Progenitor cell of endocrine pancreas (in vitro differentiated cells): Measurements from ENCODE around the gene EXOG. TPM values are rescaled to one million over a fixed set of nuclear protein-coding genes. Genes with fewer than 3 reads are reported as not detected.

ENCODE experiments used
- DNase-seq: peaks from one replicate; pipeline ENCODE4 v3.0.0; 2021; ENCODE audit warnings: low spot score; ENCODE audit not compliant: unreplicated experiment
- H3K27ac Mint-ChIP-seq: 2 replicates; pipeline ENCODE4 v1.8.0; 2021; ENCODE audit warnings: mild to moderate bottlenecking, moderate library complexity, mixed read lengths
- H3K27me3 Mint-ChIP-seq: 2 replicates; pipeline ENCODE4 v1.8.0; 2021; ENCODE audit warnings: mixed read lengths
- H3K36me3 Mint-ChIP-seq: 2 replicates; pipeline ENCODE4 v1.8.0; 2022; ENCODE audit warnings: mixed read lengths; ENCODE audit not compliant: insufficient read depth
- H3K4me1 Mint-ChIP-seq: 2 replicates; pipeline ENCODE4 v1.8.0; 2021; ENCODE audit warnings: low read depth, mixed read lengths
- H3K4me3 Mint-ChIP-seq: 2 replicates; pipeline ENCODE4 v1.8.0; 2021; ENCODE audit warnings: low read depth, mild to moderate bottlenecking, moderate library complexity, mixed read lengths
- H3K9me3 Mint-ChIP-seq: 2 replicates; pipeline ENCODE4 v1.8.0; 2021; ENCODE audit warnings: low read depth, mixed read lengths
- total RNA-seq: library from RNA; stranded (reverse); gene quantifications from 2 replicates; pipeline ENCODE4 v1.2.1, GENCODE V29; 2021
- TF ChIP-seq, protein P1 (sequence below): fragments of 200-600 bp; sonication (generic); IDR thresholded peaks from one replicate; pipeline ENCODE4 v1.5.0; 2021; ENCODE audit warnings: antibody characterized with exemption, mild to moderate bottlenecking; ENCODE audit not compliant: unreplicated experiment

The EXOG gene
- total RNA-seq, 1 donor from 2014 or later, result 15.2 TPM

DNA sequence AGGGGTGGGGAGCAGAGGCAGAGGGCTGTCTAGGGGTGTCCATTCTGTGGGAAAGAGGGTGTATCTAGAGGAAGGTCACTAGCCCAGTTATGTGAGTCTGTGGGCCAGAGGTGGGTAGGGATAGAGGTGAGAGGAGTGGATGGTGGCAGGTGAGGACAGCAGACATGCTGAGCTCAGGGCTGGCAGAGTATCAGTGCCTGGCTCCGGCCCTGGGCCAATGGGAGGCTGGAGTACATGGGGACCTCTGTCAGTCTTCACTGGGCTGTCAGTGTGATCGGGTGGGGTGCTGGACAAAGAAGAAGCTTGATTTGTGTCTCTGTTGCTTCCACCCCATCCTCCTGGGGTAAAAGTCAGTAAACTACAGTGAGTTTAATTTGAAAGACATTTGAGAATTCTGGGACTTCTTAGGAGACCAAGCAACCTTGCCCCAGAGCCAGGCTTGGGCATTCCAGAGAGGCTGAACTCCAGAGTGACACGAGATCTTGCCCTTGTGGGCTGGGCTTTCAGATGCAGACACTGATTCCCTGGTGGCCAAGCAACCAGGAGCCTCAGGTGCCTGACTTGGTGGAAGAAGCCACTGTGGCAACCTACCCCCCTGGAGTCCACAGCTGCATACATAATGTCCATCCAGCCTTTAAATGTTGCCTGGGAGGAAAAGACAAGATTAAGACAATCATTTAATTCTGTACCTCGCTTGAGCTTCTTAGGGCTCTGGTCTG is 60.7 kb downstream of the EXOG start:
- H3K9me3 Mint-ChIP-seq, result peaks cover 3% of the 10 kb centered on the region
- H3K27me3 Mint-ChIP-seq, result no peaks in the 10 kb centered on the region
- H3K4me3 Mint-ChIP-seq, result no peak overlapping the region
- no peak for DNase-seq
- H3K36me3 Mint-ChIP-seq, result no peaks in the 10 kb centered on the region
- no peak overlapping the region for H3K27ac Mint-ChIP-seq
- TF ChIP-seq, protein P1, sequence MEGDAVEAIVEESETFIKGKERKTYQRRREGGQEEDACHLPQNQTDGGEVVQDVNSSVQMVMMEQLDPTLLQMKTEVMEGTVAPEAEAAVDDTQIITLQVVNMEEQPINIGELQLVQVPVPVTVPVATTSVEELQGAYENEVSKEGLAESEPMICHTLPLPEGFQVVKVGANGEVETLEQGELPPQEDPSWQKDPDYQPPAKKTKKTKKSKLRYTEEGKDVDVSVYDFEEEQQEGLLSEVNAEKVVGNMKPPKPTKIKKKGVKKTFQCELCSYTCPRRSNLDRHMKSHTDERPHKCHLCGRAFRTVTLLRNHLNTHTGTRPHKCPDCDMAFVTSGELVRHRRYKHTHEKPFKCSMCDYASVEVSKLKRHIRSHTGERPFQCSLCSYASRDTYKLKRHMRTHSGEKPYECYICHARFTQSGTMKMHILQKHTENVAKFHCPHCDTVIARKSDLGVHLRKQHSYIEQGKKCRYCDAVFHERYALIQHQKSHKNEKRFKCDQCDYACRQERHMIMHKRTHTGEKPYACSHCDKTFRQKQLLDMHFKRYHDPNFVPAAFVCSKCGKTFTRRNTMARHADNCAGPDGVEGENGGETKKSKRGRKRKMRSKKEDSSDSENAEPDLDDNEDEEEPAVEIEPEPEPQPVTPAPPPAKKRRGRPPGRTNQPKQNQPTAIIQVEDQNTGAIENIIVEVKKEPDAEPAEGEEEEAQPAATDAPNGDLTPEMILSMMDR, result no peak
- H3K4me1 Mint-ChIP-seq, result no peaks in the 10 kb centered on the region

DNA sequence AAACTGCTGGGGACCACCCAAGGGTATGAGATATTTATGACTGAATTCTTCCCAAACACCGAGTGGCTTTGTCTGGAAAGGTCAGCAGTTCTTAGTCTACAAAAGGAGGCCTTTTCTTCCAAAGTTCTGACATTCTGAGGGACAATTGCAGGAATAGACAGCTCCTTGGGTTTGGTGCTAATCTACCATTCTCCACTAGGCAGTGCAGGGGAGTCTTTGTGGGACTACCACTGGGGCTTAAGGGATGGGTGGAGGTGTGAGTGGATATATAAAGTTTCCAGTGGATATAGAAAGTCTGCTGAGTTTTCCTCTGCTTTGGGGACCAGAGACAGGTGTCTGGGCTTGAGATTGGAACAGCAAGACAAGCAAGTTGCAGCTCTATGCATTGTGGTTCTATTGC is 62.7 kb downstream of the EXOG start:
- Mint-ChIP-seq H3K9me3 (peaks cover 3% of the 10 kb centered on the region), H3K36me3 (no peaks in the 10 kb centered on the region), H3K4me1 (no peaks in the 10 kb centered on the region), H3K27ac (no peak overlapping the region), H3K27me3 (no peaks in the 10 kb centered on the region), H3K4me3 (no peak overlapping the region)
- TF ChIP-seq, protein P1, result no peak
- DNase-seq, result no peak

DNA sequence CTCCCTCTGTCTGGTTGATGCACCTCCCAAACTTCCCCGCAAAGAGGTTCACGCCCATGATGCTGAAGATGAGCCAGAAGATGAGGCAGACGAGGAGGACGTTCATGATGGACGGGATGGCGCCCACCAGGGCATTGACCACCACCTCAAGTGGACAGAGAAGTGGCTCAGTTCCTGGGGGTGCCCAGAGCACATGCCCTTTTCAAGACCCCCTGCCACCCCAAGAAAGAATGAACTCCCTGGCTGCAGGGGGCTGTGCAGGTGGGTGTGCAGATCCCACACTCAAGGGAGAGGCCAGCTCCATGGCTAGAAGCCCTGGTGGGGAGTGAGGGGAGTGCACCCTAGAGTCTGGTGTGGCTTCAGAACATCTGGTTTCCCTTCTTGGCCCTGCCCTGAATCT is 64.1 kb downstream of the EXOG start:
- Mint-ChIP-seq H3K4me3 (no peak overlapping the region), H3K27me3 (no peaks in the 10 kb centered on the region), H3K9me3 (peaks cover 3% of the 10 kb centered on the region), H3K27ac (no peak overlapping the region), H3K4me1 (no peaks in the 10 kb centered on the region), H3K36me3 (no peaks in the 10 kb centered on the region)
- TF ChIP-seq, protein P1, result no peak
- DNase-seq, result no peak

DNA sequence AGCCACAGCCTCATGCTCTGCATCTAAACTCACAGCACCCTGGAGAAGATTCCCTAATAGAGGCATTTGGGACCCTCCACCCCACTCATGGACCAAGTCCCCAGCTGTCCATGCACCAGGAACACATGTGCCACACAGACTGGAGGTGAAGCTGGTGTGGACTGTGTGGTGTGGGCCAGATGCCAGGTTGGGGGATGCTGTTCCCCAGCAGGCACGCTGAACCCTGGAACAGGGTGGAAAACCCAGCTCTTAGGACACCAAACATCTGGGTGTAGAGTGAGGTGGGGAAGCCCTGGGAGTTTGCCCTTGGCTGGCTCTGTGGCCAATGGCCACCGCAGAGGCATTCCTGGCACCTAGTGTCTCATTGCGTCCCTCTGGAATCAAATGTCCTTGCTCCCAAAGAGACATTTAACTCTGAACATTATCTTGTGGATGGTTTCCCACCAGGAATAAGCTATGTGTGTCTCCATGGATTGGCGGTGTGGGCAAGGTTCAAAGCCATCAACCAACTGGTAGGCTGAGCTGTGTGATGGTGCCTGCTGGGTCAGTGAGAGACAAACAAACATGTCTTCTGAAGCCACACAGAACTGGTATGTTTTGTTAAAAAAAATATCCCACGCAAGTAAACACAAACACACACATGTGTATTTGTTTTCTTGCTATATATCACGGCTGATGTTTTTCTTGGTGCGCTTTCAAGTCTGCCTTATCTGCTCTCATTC is 65.0 kb downstream of the EXOG start:
- Mint-ChIP-seq H3K36me3 (no peaks in the 10 kb centered on the region), H3K4me3 (no peak overlapping the region), H3K9me3 (peaks cover 3% of the 10 kb centered on the region), H3K4me1 (no peaks in the 10 kb centered on the region), H3K27me3 (no peaks in the 10 kb centered on the region), H3K27ac (no peak overlapping the region)
- DNase-seq, result no peak
- TF ChIP-seq, protein P1, result no peak

DNA sequence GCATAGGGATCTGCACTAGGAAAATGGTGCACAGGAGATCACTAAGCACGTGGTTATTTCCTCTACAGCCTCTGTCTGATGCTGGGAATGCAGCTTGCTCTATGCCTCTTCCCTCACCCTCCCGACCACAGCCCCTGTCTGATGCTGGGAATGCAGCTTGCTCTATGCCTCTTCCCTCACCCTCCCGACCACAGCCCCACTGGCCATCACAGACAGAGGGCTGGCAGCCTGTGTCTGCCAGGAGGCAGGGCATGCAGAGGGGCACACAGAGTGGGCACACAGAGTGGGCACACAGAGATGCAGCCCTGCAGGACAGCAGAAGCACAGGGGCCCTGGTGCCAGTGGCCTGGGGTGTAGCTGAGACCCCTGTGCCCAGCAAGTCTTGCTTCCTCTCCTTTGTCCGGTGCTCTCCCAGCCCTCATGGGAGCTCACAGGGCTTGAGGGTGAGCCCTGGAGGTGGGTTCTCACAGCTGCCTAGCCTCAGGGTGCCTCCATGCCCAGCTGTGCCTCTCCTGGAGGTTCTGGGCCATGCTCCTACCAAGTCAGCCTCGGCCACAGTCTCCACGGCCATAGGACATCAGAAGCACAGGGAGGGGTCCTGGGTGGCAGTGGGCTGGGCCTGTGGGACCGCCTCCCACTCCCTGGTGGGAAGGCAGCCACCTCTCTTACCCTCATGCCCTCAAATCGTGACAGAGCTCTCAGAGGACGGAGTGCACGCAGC is 65.8 kb downstream of the EXOG start:
- H3K27me3 Mint-ChIP-seq, result no peaks in the 10 kb centered on the region
- TF ChIP-seq, protein P1, result no peak
- no peaks in the 10 kb centered on the region for H3K4me1 Mint-ChIP-seq
- H3K4me3 Mint-ChIP-seq, result no peak overlapping the region
- no peak for DNase-seq
- H3K27ac Mint-ChIP-seq, result no peak overlapping the region
- peaks cover 3% of the 10 kb centered on the region for H3K9me3 Mint-ChIP-seq
- no peaks in the 10 kb centered on the region for H3K36me3 Mint-ChIP-seq
